SIG-M5 (cell line): Measurements from ENCODE around the gene CIAO1.
"Not testable (repeated sequence)": the region's sequence is repeated elsewhere in the genome, so short reads cannot be mapped to it uniquely, and the experiment has no call there.

ENCODE experiments used
- DNase-seq: peaks from one replicate; lab custom pipeline; 2025; lab: John Stamatoyannopoulos, UW

CIAO1 gene

GRCh38 chr2:96250188-96250587 is 15.8 kb upstream of the CIAO1 start:
- no peak for DNase-seq

GRCh38 chr2:96251721-96252292 is 14.2 kb upstream of the CIAO1 start:
- DNase-seq, result no peak

GRCh38 chr2:96252526-96252925 is 13.5 kb upstream of the CIAO1 start:
- DNase-seq, result no peak

- DNase-seq, result no peak
These were observed 13.0 kb upstream of the CIAO1 start for GRCh38 chr2:96253006-96253405.

- DNase-seq, result no peak
These were observed 11.5 kb upstream of the CIAO1 start for GRCh38 chr2:96254571-96254970.

GRCh38 chr2:96256611-96257113 is 9.4 kb upstream of the CIAO1 start:
- DNase-seq, result no peak

- not testable (repeated sequence) for DNase-seq
These were observed 8.3 kb upstream of the CIAO1 start for GRCh38 chr2:96257744-96258143.

- DNase-seq, result no peak
These were observed 7.6 kb upstream of the CIAO1 start for GRCh38 chr2:96258166-96259022.

- no peak for DNase-seq
These were observed 6.5 kb upstream of the CIAO1 start for GRCh38 chr2:96259497-96259921.

GRCh38 chr2:96260387-96261260 is 5.4 kb upstream of the CIAO1 start:
- DNase-seq, result peak; percentile 31

GRCh38 chr2:96261328-96262003 is 4.6 kb upstream of the CIAO1 start:
- DNase-seq, result no peak

- DNase-seq, result no peak
These were observed 3.7 kb upstream of the CIAO1 start for GRCh38 chr2:96262306-96262705.

GRCh38 chr2:96264086-96264485 is 1.9 kb upstream of the CIAO1 start:
- DNase-seq, result no peak

GRCh38 chr2:96264656-96265348 is 1.2 kb upstream of the CIAO1 start:
- no peak for DNase-seq

- no peak for DNase-seq
These were observed 631 bp upstream of the CIAO1 start for GRCh38 chr2:96265349-96265839.

GRCh38 chr2:96267159-96267971 is 1.3 kb downstream of the CIAO1 start:
- no peak for DNase-seq

GRCh38 chr2:96271995-96272394 is 6.0 kb downstream of the CIAO1 start:
- no peak for DNase-seq

- no peak for DNase-seq
These were observed 7.7 kb downstream of the CIAO1 start for GRCh38 chr2:96273763-96274162.

- DNase-seq, result no peak
These were observed 8.5 kb downstream of the CIAO1 start for GRCh38 chr2:96274355-96275056.
